AG09309 (cell line): ENCODE results near the gene PPP4C.

Source experiments
- DNase-seq: peaks from one replicate; pipeline ENCODE4 v3.0.0-alpha.2; 2010; ENCODE audit warnings: low read depth
- H3K4me3 ChIP-seq: 2 replicates; pipeline ENCODE4 v1.5.1; 2011; ENCODE audit warnings: mild to moderate bottlenecking, low read depth, low read length, moderate library complexity; ENCODE audit not compliant: control insufficient read depth
- CTCF ChIP-seq: IDR thresholded peaks from 2 replicates; pipeline ENCODE4 v1.5.1; 2011; ENCODE audit warnings: mild to moderate bottlenecking, low read depth, low read length, inconsistent platforms; ENCODE audit not compliant: insufficient read depth, control insufficient read depth; ENCODE audit errors: missing control alignments

PPP4C gene

GRCh38 chr16:30054959-30055553 lies 20.7 kb upstream of the PPP4C start:
- DNase-seq = no peak
- TF ChIP-seq CTCF = peak; percentile 56
- no peak overlapping the region for H3K4me3 ChIP-seq

- DNase-seq = no peak
- no peak for TF ChIP-seq CTCF
- H3K4me3 ChIP-seq = no peak overlapping the region
Observed at GRCh38 chr16:30060346-30060745, 15.4 kb upstream of the PPP4C start.

- no peak for TF ChIP-seq CTCF
- H3K4me3 ChIP-seq = no peak overlapping the region
- DNase-seq = no peak
Observed at GRCh38 chr16:30060836-30061554, 14.8 kb upstream of the PPP4C start.

- no peak for TF ChIP-seq CTCF
- DNase-seq = no peak
- H3K4me3 ChIP-seq = peak overlapping the region; percentile 54
Observed at GRCh38 chr16:30063278-30063892, 12.4 kb upstream of the PPP4C start.

- DNase-seq = no peak
- peak overlapping the region; percentile 54 for H3K4me3 ChIP-seq
- peak; percentile 20 for TF ChIP-seq CTCF
Observed at GRCh38 chr16:30063893-30064728, 11.7 kb upstream of the PPP4C start.

GRCh38 chr16:30064729-30065101 lies 11.1 kb upstream of the PPP4C start:
- peak overlapping the region; percentile 54 for H3K4me3 ChIP-seq
- no peak for TF ChIP-seq CTCF
- DNase-seq = no peak
